WTC11 (cell line): ENCODE measurements around the gene PAXIP1. TPM values are rescaled to one million over a fixed set of nuclear protein-coding genes. Genes with fewer than 3 reads are reported as not detected.

Experiments
- ATAC-seq: fragments of 200-7000 bp; cut with Tn5 transposase; 2 replicates; pipeline ENCODE4 v1.10.0; 2021; ENCODE audit warnings: mild to moderate bottlenecking, moderate library complexity
- CTCF ChIA-PET: fragments of 300-600 bp; sonication (Branson Sonifier 250); formaldehyde crosslinking; loops from one replicate; lab custom pipeline; 2021; ENCODE audit warnings: antibody characterized with exemption; lab: Charles Lee
- POLR2A ChIA-PET: fragments of 350-600 bp; sonication (Branson Sonifier 250); formaldehyde crosslinking; loops from one replicate; lab custom pipeline; 2021; ENCODE audit warnings: antibody characterized with exemption; lab: Charles Lee
- DNase-seq: peaks from one replicate; pipeline ENCODE4 v3.0.0; 2021; ENCODE audit warnings: low spot score
- H3K27ac Mint-ChIP-seq: 2 replicates; pipeline ENCODE4 v1.8.0; 2021; ENCODE audit warnings: mixed read lengths
- H3K27me3 Mint-ChIP-seq: 2 replicates; pipeline ENCODE4 v1.8.0; 2021; ENCODE audit warnings: low read depth, mild to moderate bottlenecking, moderate library complexity, mixed read lengths
- H3K36me3 Mint-ChIP-seq: 2 replicates; pipeline ENCODE4 v1.8.0; 2021; ENCODE audit warnings: mixed read lengths
- H3K4me1 Mint-ChIP-seq: 2 replicates; pipeline ENCODE4 v1.8.0; 2022; ENCODE audit warnings: mixed read lengths
- H3K4me3 Mint-ChIP-seq: 2 replicates; pipeline ENCODE4 v1.8.0; 2021; ENCODE audit warnings: mild to moderate bottlenecking, moderate library complexity, mixed read lengths
- H3K9me3 Mint-ChIP-seq: 2 replicates; pipeline ENCODE4 v1.8.0; 2021; ENCODE audit warnings: mixed read lengths
- CDX4 ChIP-seq: fragments of 250-450 bp; sonication (Bioruptor Pico); IDR thresholded peaks from 2 replicates; pipeline ENCODE4 v1.9.0; 2021; ENCODE audit warnings: moderate library complexity, mild to moderate bottlenecking, inconsistent platforms, borderline replicate concordance
- CREM ChIP-seq: sonication (generic); formaldehyde crosslinking; IDR thresholded peaks from 2 replicates; pipeline ENCODE4 v1.8.1; 2022; ENCODE audit warnings: mild to moderate bottlenecking, missing genetic modification reagents, moderate library complexity
- E2F4 ChIP-seq: sonication (generic); formaldehyde crosslinking; IDR thresholded peaks from 2 replicates; pipeline ENCODE4 v1.8.1; 2022; ENCODE audit warnings: low read depth, mild to moderate bottlenecking, moderate library complexity, missing genetic modification reagents, borderline replicate concordance
- FOXJ3 ChIP-seq: sonication (generic); formaldehyde crosslinking; IDR thresholded peaks from 2 replicates; pipeline ENCODE4 v1.9.0; 2021; ENCODE audit warnings: missing genetic modification reagents, mild to moderate bottlenecking, borderline replicate concordance
- FOXP4 ChIP-seq: sonication (generic); formaldehyde crosslinking; IDR thresholded peaks from 2 replicates; pipeline ENCODE4 v1.8.0; 2022; ENCODE audit warnings: mild to moderate bottlenecking, missing genetic modification reagents
- HMGA2 ChIP-seq: fragments of 250-450 bp; sonication (Bioruptor Pico); IDR thresholded peaks from 2 replicates; pipeline ENCODE4 v1.4.0; 2021; ENCODE audit warnings: mild to moderate bottlenecking, moderate library complexity
- IRF2 ChIP-seq: sonication (generic); formaldehyde crosslinking; IDR thresholded peaks from 2 replicates; pipeline ENCODE4 v1.8.0; 2022; ENCODE audit warnings: low read depth, missing genetic modification reagents, borderline replicate concordance
- JUN ChIP-seq: sonication (generic); formaldehyde crosslinking; IDR thresholded peaks from 2 replicates; pipeline ENCODE4 v1.8.0; 2023; ENCODE audit warnings: mild to moderate bottlenecking, missing genetic modification reagents
- KAT7 ChIP-seq: sonication (generic); formaldehyde crosslinking; IDR thresholded peaks from 2 replicates; pipeline ENCODE4 v1.8.1; 2023; ENCODE audit warnings: missing genetic modification reagents, mild to moderate bottlenecking, borderline replicate concordance
- NFATC4 ChIP-seq: fragments of 250-450 bp; sonication (Bioruptor Pico); IDR thresholded peaks from 2 replicates; pipeline ENCODE4 v1.9.0; 2021; ENCODE audit warnings: mild to moderate bottlenecking
- NFE2L1 ChIP-seq: sonication (generic); formaldehyde crosslinking; IDR thresholded peaks from 2 replicates; pipeline ENCODE4 v1.8.1; 2023; ENCODE audit warnings: missing genetic modification reagents
- OVOL2 ChIP-seq: fragments of 250-450 bp; sonication (Bioruptor Pico); IDR thresholded peaks from 2 replicates; pipeline ENCODE4 v1.9.0; 2021; ENCODE audit warnings: mild to moderate bottlenecking, borderline replicate concordance
- SMAD3 ChIP-seq: sonication (generic); formaldehyde crosslinking; IDR thresholded peaks from 2 replicates; pipeline ENCODE4 v1.8.0; 2022; ENCODE audit warnings: missing genetic modification reagents, mild to moderate bottlenecking, borderline replicate concordance
- TEAD1 ChIP-seq: sonication (generic); formaldehyde crosslinking; IDR thresholded peaks from 2 replicates; pipeline ENCODE4 v1.8.0; 2022; ENCODE audit warnings: mild to moderate bottlenecking, missing genetic modification reagents
- ZBTB21 ChIP-seq: sonication (generic); formaldehyde crosslinking; IDR thresholded peaks from 2 replicates; pipeline ENCODE4 v1.8.1; 2023; ENCODE audit warnings: mild to moderate bottlenecking, missing genetic modification reagents, borderline replicate concordance
- ZNF232 ChIP-seq: sonication (generic); formaldehyde crosslinking; IDR thresholded peaks from 2 replicates; pipeline ENCODE4 v1.8.0; 2022; ENCODE audit warnings: mild to moderate bottlenecking, missing genetic modification reagents
- ZNF281 ChIP-seq: sonication (generic); formaldehyde crosslinking; IDR thresholded peaks from 2 replicates; pipeline ENCODE4 v1.8.0; 2023; ENCODE audit warnings: mild to moderate bottlenecking, missing genetic modification reagents
- ZNF416 ChIP-seq: fragments of 250-450 bp; sonication (Bioruptor Pico); IDR thresholded peaks from 2 replicates; pipeline ENCODE4 v1.9.0; 2021; ENCODE audit warnings: mild to moderate bottlenecking, inconsistent platforms
- ZNF532 ChIP-seq: fragments of 250-450 bp; sonication (Bioruptor Pico); IDR thresholded peaks from 2 replicates; pipeline ENCODE4 v1.9.0; 2021; ENCODE audit warnings: mild to moderate bottlenecking, borderline replicate concordance
- total RNA-seq: library from RNA; stranded (reverse); gene quantifications from 3 replicates; pipeline ENCODE4 v1.2.3, GENCODE V29; 2021
- TF ChIP-seq, protein P1 (sequence below): sonication (generic); formaldehyde crosslinking; IDR thresholded peaks from 2 replicates; pipeline ENCODE4 v1.8.1; 2023; ENCODE audit warnings: mild to moderate bottlenecking, missing genetic modification reagents

PAXIP1 gene
- total RNA-seq, 1 experiment from 2014 or later: 34.1 TPM

- ChIA-PET CTCF (interaction anchor here (0.9 kb wide), 1 partner anchor 12 kb away, joined by 3 read pairs; no protein-coding TSS in a partner anchor), POLR2A (no interaction called here)
- Mint-ChIP-seq H3K27me3 (peaks cover 21% of the 10 kb centered on the region), H3K4me3 (no peak overlapping the region), H3K4me1 (no peaks in the 10 kb centered on the region)
- no peak for ATAC-seq
- no peak for TF ChIP-seq ZBTB21
- TF ChIP-seq CREM (CRISPR knock-in tag): no peak
- no peak for TF ChIP-seq HMGA2
- TF ChIP-seq SMAD3 (CRISPR knock-in tag): no peak
- no peak for TF ChIP-seq ZNF532 (CRISPR knock-in tag)
- TF ChIP-seq, protein P1, sequence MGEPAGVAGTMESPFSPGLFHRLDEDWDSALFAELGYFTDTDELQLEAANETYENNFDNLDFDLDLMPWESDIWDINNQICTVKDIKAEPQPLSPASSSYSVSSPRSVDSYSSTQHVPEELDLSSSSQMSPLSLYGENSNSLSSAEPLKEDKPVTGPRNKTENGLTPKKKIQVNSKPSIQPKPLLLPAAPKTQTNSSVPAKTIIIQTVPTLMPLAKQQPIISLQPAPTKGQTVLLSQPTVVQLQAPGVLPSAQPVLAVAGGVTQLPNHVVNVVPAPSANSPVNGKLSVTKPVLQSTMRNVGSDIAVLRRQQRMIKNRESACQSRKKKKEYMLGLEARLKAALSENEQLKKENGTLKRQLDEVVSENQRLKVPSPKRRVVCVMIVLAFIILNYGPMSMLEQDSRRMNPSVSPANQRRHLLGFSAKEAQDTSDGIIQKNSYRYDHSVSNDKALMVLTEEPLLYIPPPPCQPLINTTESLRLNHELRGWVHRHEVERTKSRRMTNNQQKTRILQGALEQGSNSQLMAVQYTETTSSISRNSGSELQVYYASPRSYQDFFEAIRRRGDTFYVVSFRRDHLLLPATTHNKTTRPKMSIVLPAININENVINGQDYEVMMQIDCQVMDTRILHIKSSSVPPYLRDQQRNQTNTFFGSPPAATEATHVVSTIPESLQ (CRISPR knock-in tag): no peak
- no peak for TF ChIP-seq FOXP4 (CRISPR knock-in tag)
- no peak for TF ChIP-seq ZNF281 (CRISPR knock-in tag)
- no peak for TF ChIP-seq JUN (CRISPR knock-in tag)
- TF ChIP-seq, all 79 proteins: peak for 0
- peaks cover 62% of the 10 kb centered on the region for H3K36me3 Mint-ChIP-seq
- DNase-seq: no peak
- peaks cover 66% of the 10 kb centered on the region for H3K9me3 Mint-ChIP-seq
- no peak overlapping the region for H3K27ac Mint-ChIP-seq
Measured at GRCh38 chr7:154902600-154903082, 100.3 kb downstream of the PAXIP1 start.

DNA sequence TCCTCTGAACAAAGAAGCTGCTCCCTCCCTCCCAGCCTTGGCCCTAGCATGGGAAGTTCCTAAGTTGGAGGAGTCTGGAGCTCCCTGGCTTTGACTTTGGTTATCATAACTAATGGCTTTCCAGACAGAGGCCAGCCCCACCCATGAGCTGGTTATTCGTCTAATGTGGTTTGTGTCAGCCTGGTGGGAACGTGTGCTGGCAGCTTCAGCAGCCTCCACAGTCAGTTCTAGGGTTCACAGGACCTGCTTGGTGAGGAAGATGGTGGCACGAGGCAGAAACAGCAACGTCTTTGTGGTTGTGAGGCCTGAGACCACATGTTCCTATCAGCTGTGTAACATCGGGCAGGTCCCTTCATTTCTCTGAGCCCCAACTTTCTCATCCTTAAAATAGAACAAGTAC, 103.1 kb downstream of the PAXIP1 start:
- no peak for ATAC-seq
- H3K4me1 Mint-ChIP-seq: no peaks in the 10 kb centered on the region
- no peak for TF ChIP-seq TEAD1 (CRISPR knock-in tag)
- no peak for TF ChIP-seq NFE2L1 (CRISPR knock-in tag)
- TF ChIP-seq KAT7 (CRISPR knock-in tag): no peak
- no peak for TF ChIP-seq E2F4 (CRISPR knock-in tag)
- no peak for TF ChIP-seq OVOL2 (CRISPR knock-in tag)
- TF ChIP-seq FOXJ3: no peak
- no peak for TF ChIP-seq NFATC4 (CRISPR knock-in tag)
- TF ChIP-seq CDX4 (CRISPR knock-in tag): no peak
- TF ChIP-seq ZNF416 (CRISPR knock-in tag): no peak
- TF ChIP-seq ZNF232 (CRISPR knock-in tag): no peak
- TF ChIP-seq IRF2 (CRISPR knock-in tag): no peak
- TF ChIP-seq, all 79 proteins: peak for 0
- Mint-ChIP-seq H3K4me3 (no peak overlapping the region), H3K36me3 (peaks cover 60% of the 10 kb centered on the region), H3K27me3 (peaks cover 20% of the 10 kb centered on the region), H3K27ac (no peak overlapping the region), H3K9me3 (peaks cover 64% of the 10 kb centered on the region)
- ChIA-PET POLR2A (no interaction called here), CTCF (no interaction called here)
- DNase-seq: no peak
